IMR-90 (cell line): Measurements from ENCODE around the gene TECTB. TPM values are rescaled to one million over a fixed set of nuclear protein-coding genes. Genes with fewer than 3 reads are reported as not detected.

Experiments used
- ATAC-seq: fragments of 200-7000 bp; cut with Tn5 transposase; 2 replicates; pipeline ENCODE4 v1.9.1; 2020; ENCODE audit warnings: low read depth, mild to moderate bottlenecking, moderate library complexity
- BruUV-seq: library from RNA; stranded (reverse); fragments of 400-500 nt; replicated peaks from 2 replicates; lab custom pipeline; 2021; lab: Mats Ljungman, UMichigan
- CTCF ChIA-PET: fragments of 300-600 bp; formaldehyde crosslinking; extraction: SDS; loops from one replicate; lab custom pipeline; 2021; ENCODE audit warnings: antibody characterized with exemption; lab: Yijun Ruan, JAX
- POLR2A ChIA-PET: fragments of 300-600 bp; sonication (Branson Sonifier 250); formaldehyde crosslinking; loops from one replicate; lab custom pipeline; 2022; ENCODE audit warnings: antibody characterized with exemption; ENCODE audit not compliant: unreplicated experiment; lab: Charles Lee
- DNase-seq: peaks from one replicate; pipeline ENCODE4 v3.0.0; 2013
- H2AFZ ChIP-seq: replicated peaks from 2 replicates; pipeline ENCODE3; 2013; ENCODE audit warnings: low read length, mild to moderate bottlenecking; ENCODE audit not compliant: poor library complexity
- H2AK5ac ChIP-seq: 2 replicates; pipeline ENCODE4 v1.6.1; 2013; ENCODE audit warnings: low read depth, low read length, inconsistent platforms
- H2AK9ac ChIP-seq: replicated peaks from 2 replicates; pipeline ENCODE3; 2013; ENCODE audit warnings: mild to moderate bottlenecking, low read depth, low read length, moderate library complexity; ENCODE audit not compliant: poor library complexity
- H2BK120ac ChIP-seq: 2 replicates; pipeline ENCODE4 v1.6.1; 2013; ENCODE audit warnings: low read depth, low read length, inconsistent platforms
- H2BK15ac ChIP-seq: 3 replicates; pipeline ENCODE4 v1.6.1; 2013; ENCODE audit warnings: low read depth, low read length, inconsistent platforms
- H2BK20ac ChIP-seq: 2 replicates; pipeline ENCODE4 v1.6.1; 2013; ENCODE audit warnings: low read depth, mild to moderate bottlenecking, inconsistent platforms, low read length, moderate library complexity
- H2BK5ac ChIP-seq: 2 replicates; pipeline ENCODE4 v1.6.1; 2013; ENCODE audit warnings: mild to moderate bottlenecking, low read depth, low read length, inconsistent platforms; ENCODE audit not compliant: poor library complexity, severe bottlenecking
- H3K14ac ChIP-seq: replicated peaks from 2 replicates; pipeline ENCODE4 v1.6.1; 2013; ENCODE audit warnings: low read depth, low read length, inconsistent platforms
- H3K18ac ChIP-seq: 2 replicates; pipeline ENCODE4 v1.6.1; 2013; ENCODE audit warnings: low read depth, low read length, control low read depth
- H3K23ac ChIP-seq: 2 replicates; pipeline ENCODE4 v1.6.1; 2013; ENCODE audit warnings: low read depth, low read length, inconsistent platforms
- H3K27ac ChIP-seq: 2 replicates; pipeline ENCODE4 v1.5.1; 2013; ENCODE audit warnings: mild to moderate bottlenecking, control low read depth, low read length; ENCODE audit not compliant: insufficient read depth
- H3K27me3 ChIP-seq: 2 replicates; pipeline ENCODE4 v1.6.1; 2013; ENCODE audit warnings: low read length; ENCODE audit not compliant: control insufficient read depth, insufficient read depth
- H3K36me3 ChIP-seq: 2 replicates; pipeline ENCODE4 v1.6.1; 2013; ENCODE audit warnings: low read length, mixed read lengths; ENCODE audit not compliant: control insufficient read depth, insufficient read depth
- H3K4ac ChIP-seq: 2 replicates; pipeline ENCODE4 v1.6.1; 2013; ENCODE audit warnings: low read depth, low read length, inconsistent platforms
- H3K4me1 ChIP-seq: 2 replicates; pipeline ENCODE4 v1.6.1; 2013; ENCODE audit warnings: low read length, mixed read lengths; ENCODE audit not compliant: control insufficient read depth, insufficient read depth
- H3K4me2 ChIP-seq: 2 replicates; pipeline ENCODE4 v1.6.1; 2013; ENCODE audit warnings: low read depth, mild to moderate bottlenecking, control low read depth, low read length, moderate library complexity
- H3K4me3 ChIP-seq: 2 replicates; pipeline ENCODE4 v1.5.1; 2013; ENCODE audit warnings: low read depth, mild to moderate bottlenecking, control low read depth, low read length, moderate library complexity; ENCODE audit not compliant: insufficient read depth
- H3K56ac ChIP-seq: 2 replicates; pipeline ENCODE4 v1.6.1; 2013; ENCODE audit warnings: low read length, inconsistent platforms; ENCODE audit not compliant: insufficient read depth; ENCODE audit errors: extremely low read depth
- H3K79me1 ChIP-seq, 2 experiments: 2 replicates each; pipeline ENCODE4 v1.6.1; 2013; ENCODE audit warnings: low read length in 2 of 2, inconsistent platforms in 1 of 2, low read depth in 1 of 2
- H3K9ac ChIP-seq: 2 replicates; pipeline ENCODE4 v1.6.1; 2013; ENCODE audit warnings: low read depth, low read length, control low read depth
- H3K9me1 ChIP-seq: 2 replicates; pipeline ENCODE4 v1.6.1; 2013; ENCODE audit warnings: low read length, inconsistent platforms; ENCODE audit not compliant: insufficient read depth
- H3K9me3 ChIP-seq: 2 replicates; pipeline ENCODE4 v1.6.1; 2013; ENCODE audit warnings: low read length; ENCODE audit not compliant: control insufficient read depth, insufficient read depth
- H4K20me1 ChIP-seq: 2 replicates; pipeline ENCODE4 v1.6.1; 2013; ENCODE audit warnings: low read length, inconsistent platforms; ENCODE audit not compliant: insufficient read depth
- H4K5ac ChIP-seq: 2 replicates; pipeline ENCODE4 v1.6.1; 2013; ENCODE audit warnings: mild to moderate bottlenecking, low read depth, low read length, control low read depth
- H4K8ac ChIP-seq, 2 experiments: 2 replicates each; pipeline ENCODE4 v1.6.1; 2013; ENCODE audit warnings: low read depth in 2 of 2, low read length in 2 of 2, control low read depth in 1 of 2, inconsistent platforms in 1 of 2
- H4K91ac ChIP-seq: 2 replicates; pipeline ENCODE4 v1.6.1; 2013; ENCODE audit warnings: low read depth, low read length, inconsistent platforms; ENCODE audit not compliant: insufficient read depth
- BHLHE40 ChIP-seq: fragments of 150-350 bp; IDR thresholded peaks from 2 replicates; pipeline ENCODE4 v1.6.1; 2016; ENCODE audit warnings: mild to moderate bottlenecking, low read depth, low read length
- CHD1 ChIP-seq: IDR thresholded peaks from 2 replicates; pipeline ENCODE4 v1.6.1; 2012; ENCODE audit warnings: low read depth, low read length, improper control_type of control experiment
- FOS ChIP-seq: fragments of 150-350 bp; IDR thresholded peaks from 2 replicates; pipeline ENCODE4 v1.6.1; 2016; ENCODE audit warnings: low read depth, low read length
- MAFK ChIP-seq: IDR thresholded peaks from 2 replicates; pipeline ENCODE4 v1.6.1; 2012; ENCODE audit warnings: low read depth, low read length, improper control_type of control experiment
- MXI1 ChIP-seq: IDR thresholded peaks from 2 replicates; pipeline ENCODE4 v1.6.1; 2012; ENCODE audit warnings: low read depth, mild to moderate bottlenecking, low read length, moderate library complexity, borderline replicate concordance
- POLR2A ChIP-seq: IDR thresholded peaks from 2 replicates; pipeline ENCODE4 v1.6.1; 2012; ENCODE audit warnings: mild to moderate bottlenecking, low read depth, low read length
- RAD21 ChIP-seq: IDR thresholded peaks from 2 replicates; pipeline ENCODE4 v1.6.1; 2012; ENCODE audit warnings: low read length, improper control_type of control experiment
- RCOR1 ChIP-seq: IDR thresholded peaks from 2 replicates; pipeline ENCODE4 v1.6.1; 2012; ENCODE audit warnings: mild to moderate bottlenecking, low read length, improper control_type of control experiment; ENCODE audit not compliant: insufficient replicate concordance
- USF2 ChIP-seq: fragments of 150-350 bp; IDR thresholded peaks from 2 replicates; pipeline ENCODE4 v1.6.1; 2017; ENCODE audit warnings: mild to moderate bottlenecking, antibody characterized with exemption, low read length, low read depth
- WGBS, 2 experiments: methylation state at CpG; one replicate each; pipeline versions ENCODE4 v1.1.5 to v1.1.7; 2013; ENCODE audit warnings: missing lambda C conversion rate in 2 of 2; ENCODE audit not compliant: insufficient read length in 1 of 2; ENCODE audit errors: extremely low coverage in 2 of 2; 5-methylcytosine and 5-hydroxymethylcytosine counted together
- dilution Hi-C: fragments of 300-500 bp; cut with HindIII; formaldehyde crosslinking; loops from one replicate; pipeline ENCODE4 v1.14.3; 2018; ENCODE audit warnings: low sequenced_read_pairs; ENCODE audit not compliant: unreplicated experiment
- in situ Hi-C: fragments of 300-500 bp; cut with MboI; formaldehyde crosslinking; loops from 3 replicates; pipeline ENCODE4 v1.14.3; 2019; ENCODE audit warnings: low sequenced_read_pairs, inconsistent platforms, mixed read lengths
- intact Hi-C: fragments of 100-400 bp; cut with micrococcal nuclease; formaldehyde crosslinking; loops from 2 replicates; pipeline ENCODE4 v1.10.0; 2022
- polyA plus RNA-seq, 3 experiments: library from polyadenylated mRNA; depleted of rRNA; stranded (reverse); fragments of >200 nt; gene quantifications; 2 replicates each; pipeline ENCODE4 v1.2.3, GENCODE V29; 2012; ENCODE audit warnings: low replicate concordance in 1 of 3
- total RNA-seq: library from RNA; depleted of rRNA; stranded (reverse); fragments of >200 nt; gene quantifications from 2 replicates; pipeline ENCODE4 v1.2.3, GENCODE V29; 2012
- TF ChIP-seq, protein P1 (sequence below): conservative IDR thresholded peaks from 2 replicates; pipeline ENCODE4 v1.5.1; 2012; ENCODE audit warnings: mild to moderate bottlenecking, low read depth, low read length, improper control_type of control experiment

The TECTB gene
- total and polyA plus RNA-seq, 2 of the 4 experiments (the other 2 are of a cell fraction) = not detected

- TF ChIP-seq MXI1 (no peak), RAD21 (no peak)
Measured at GRCh38 chr10:112347709-112348671, 64.8 kb downstream of the TECTB start (continued).

DNA sequence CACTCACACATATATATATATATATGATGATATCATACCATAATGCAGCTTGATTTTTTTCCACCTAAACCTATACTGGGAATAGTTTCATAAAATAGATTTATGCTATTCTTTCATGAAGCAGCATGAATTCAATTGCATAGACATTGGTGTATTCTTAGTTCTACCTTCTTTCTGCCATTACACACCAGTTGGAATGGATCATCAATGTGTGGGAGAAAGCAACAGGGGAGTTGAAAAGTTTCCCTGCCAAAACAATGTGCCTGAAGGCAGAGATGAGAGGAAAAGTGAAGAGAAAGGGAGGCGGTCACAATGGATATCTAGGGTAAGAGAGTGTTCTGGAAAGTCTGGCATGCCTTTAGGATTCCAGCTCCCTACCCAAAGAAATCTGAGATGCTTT, 65.6 kb downstream of the TECTB start:
- ChIA-PET POLR2A (no interaction called here), CTCF (interaction anchor here (0.6 kb wide), 1 partner anchor 434 kb away, joined by 3 read pairs; no protein-coding TSS in a partner anchor)
- in situ Hi-C loops = no loop called here
- DNase-seq = no peak
- H3K4me2 ChIP-seq = no peak overlapping the region
- no peaks in the 10 kb centered on the region for H3K79me1 ChIP-seq
- H3K23ac ChIP-seq = no peak overlapping the region
- BruUV-seq = no TSS peak
- H2BK20ac ChIP-seq = no peak overlapping the region
- H3K56ac ChIP-seq = no peak overlapping the region
- no peak for TF ChIP-seq RCOR1
- TF ChIP-seq CHD1 = no peak
- TF ChIP-seq MAFK = no peak
- TF ChIP-seq USF2 = no peak
- TF ChIP-seq BHLHE40 = no peak
- TF ChIP-seq FOS = no peak
- TF ChIP-seq RAD21 = no peak
- TF ChIP-seq POLR2A = no peak
- TF ChIP-seq, protein P1, sequence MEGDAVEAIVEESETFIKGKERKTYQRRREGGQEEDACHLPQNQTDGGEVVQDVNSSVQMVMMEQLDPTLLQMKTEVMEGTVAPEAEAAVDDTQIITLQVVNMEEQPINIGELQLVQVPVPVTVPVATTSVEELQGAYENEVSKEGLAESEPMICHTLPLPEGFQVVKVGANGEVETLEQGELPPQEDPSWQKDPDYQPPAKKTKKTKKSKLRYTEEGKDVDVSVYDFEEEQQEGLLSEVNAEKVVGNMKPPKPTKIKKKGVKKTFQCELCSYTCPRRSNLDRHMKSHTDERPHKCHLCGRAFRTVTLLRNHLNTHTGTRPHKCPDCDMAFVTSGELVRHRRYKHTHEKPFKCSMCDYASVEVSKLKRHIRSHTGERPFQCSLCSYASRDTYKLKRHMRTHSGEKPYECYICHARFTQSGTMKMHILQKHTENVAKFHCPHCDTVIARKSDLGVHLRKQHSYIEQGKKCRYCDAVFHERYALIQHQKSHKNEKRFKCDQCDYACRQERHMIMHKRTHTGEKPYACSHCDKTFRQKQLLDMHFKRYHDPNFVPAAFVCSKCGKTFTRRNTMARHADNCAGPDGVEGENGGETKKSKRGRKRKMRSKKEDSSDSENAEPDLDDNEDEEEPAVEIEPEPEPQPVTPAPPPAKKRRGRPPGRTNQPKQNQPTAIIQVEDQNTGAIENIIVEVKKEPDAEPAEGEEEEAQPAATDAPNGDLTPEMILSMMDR = no peak
- intact Hi-C loops = no loop called here
- H3K27ac ChIP-seq = no peak overlapping the region
- H3K14ac ChIP-seq = no peak overlapping the region
- H3K9me1 ChIP-seq = no peaks in the 10 kb centered on the region
- H4K20me1 ChIP-seq = no peaks in the 10 kb centered on the region
- H3K18ac ChIP-seq = no peak overlapping the region
- no peaks in the 10 kb centered on the region for H3K9me3 ChIP-seq
- no peak overlapping the region for H4K91ac ChIP-seq
- no peak overlapping the region for H2BK5ac ChIP-seq
- WGBS, 2 experiments = no CpG with 5 or more reads among the region's 1 CpG
- H3K4ac ChIP-seq = no peak overlapping the region
- no peak overlapping the region for H2BK120ac ChIP-seq
- H3K9ac ChIP-seq = no peak overlapping the region
- no peaks in the 10 kb centered on the region for H3K36me3 ChIP-seq
- ATAC-seq = no peak
- no peak overlapping the region for H4K8ac ChIP-seq
- H2AK5ac ChIP-seq = no peak overlapping the region
- H2AFZ ChIP-seq = no peak overlapping the region
- dilution Hi-C loops = no loop called here
- H2BK15ac ChIP-seq = no peak overlapping the region
- no peaks in the 10 kb centered on the region for H3K4me1 ChIP-seq
- no peaks in the 10 kb centered on the region for H3K27me3 ChIP-seq
- no peak overlapping the region for H3K4me3 ChIP-seq
- H2AK9ac ChIP-seq = no peak overlapping the region
- no peak overlapping the region for H4K5ac ChIP-seq
